ENCODE results near the gene CDCA8.

- TF ChIP-seq CTCF (IDR thresholded peaks at IDR 0.05; ENCODE audit: low read length) = no peak
- no peak for TF ChIP-seq EZH2 (IDR thresholded peaks at IDR 0.05; ENCODE audit: borderline replicate concordance, low read length)
Measured at GRCh38 chr1:37746806-37747205, 54.5 kb downstream of the CDCA8 start.

All from OCI-LY1 (cell line).